Activated gamma-delta T cell treated with Interleukin-2 at 50 U/mL for 16 hours (primary cell): ENCODE results near the gene CSH1.
"Not testable (repeated sequence)": the region's sequence is repeated elsewhere in the genome, so short reads cannot be mapped to it uniquely, and the experiment has no call there.

Experiments used
- DNase-seq: peaks from one replicate; pipeline ENCODE4 v3.0.0-alpha.2; 2020

The CSH1 gene

DNA sequence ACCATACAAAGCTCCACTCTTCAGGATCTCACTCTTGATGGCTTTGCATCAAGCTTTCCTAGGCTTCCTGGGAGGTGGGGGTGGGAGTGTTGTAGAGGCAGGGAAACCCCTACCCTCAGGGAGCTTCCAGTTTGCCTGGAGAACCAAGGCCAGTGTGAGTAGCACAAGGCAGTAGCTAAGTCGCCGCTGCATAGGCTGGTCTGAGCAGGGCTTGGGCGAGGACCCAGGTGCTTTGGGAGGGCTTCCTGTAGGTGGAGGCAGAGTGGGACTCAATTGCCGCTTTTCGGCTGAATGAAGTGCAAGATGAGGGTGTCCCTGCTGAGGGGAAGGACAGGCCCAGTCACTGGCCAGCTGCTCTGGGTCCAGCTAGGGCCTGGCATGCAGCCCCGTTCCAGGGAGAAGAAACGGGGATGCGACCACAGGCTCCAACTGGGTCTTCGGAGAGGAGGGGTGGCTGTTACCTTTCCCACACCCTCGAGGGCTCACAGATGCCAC, 31.8 kb upstream of the CSH1 start:
- DNase-seq = no peak

DNA sequence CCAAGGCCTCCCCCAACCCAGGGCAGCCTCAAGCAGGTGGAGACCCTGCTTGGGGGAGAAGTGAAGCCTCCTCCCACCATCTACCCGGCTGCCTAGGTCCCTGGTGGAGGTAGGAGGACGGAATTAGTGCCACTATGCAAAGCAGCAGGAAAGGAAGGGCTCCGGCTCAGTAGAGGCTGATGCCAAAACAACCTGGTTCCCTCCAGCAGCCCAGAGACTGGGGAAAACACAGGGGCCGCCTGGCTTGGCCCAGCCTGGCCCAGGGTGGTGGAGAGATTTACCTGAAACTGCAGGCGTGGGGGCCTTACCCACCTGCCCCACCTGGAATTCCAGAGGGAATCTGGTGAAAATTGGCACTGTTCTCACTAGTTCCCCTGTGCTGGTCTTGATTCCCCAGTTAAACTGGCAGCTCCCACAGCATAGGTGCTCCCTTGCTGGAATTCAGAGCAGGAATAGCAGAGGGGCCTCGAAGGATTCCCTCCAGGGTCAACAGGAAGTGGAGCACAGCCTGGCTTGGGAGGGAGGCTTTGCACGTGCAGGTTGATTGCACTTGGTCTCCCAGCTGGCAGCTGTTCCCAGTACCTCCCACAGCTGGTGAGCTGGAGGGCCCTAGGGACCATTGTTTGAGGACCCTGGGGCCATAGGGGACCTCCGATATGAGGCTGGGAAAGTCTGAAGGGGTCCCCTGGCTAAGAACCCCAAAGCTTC, 31.2 kb upstream of the CSH1 start:
- no peak for DNase-seq

DNA sequence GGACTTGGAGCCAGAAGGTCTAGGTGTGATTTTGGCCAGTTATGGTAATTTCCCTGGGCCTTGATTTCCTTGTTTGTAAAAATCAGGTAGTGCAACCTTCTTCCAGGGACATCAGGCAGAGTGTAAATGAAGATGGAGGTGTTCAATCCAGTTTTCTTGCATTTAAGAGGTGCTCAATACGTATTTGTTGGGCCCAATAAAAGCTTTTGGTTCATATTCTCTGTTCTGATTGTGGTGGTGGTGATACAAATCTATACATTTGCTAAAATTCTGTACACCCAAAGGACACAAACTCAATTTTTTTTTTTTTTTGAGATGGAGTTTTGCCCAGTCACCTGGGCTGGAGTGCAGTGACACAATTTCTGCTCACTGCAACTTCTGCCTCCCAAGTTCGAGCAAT, 29.8 kb upstream of the CSH1 start:
- no peak for DNase-seq

DNA sequence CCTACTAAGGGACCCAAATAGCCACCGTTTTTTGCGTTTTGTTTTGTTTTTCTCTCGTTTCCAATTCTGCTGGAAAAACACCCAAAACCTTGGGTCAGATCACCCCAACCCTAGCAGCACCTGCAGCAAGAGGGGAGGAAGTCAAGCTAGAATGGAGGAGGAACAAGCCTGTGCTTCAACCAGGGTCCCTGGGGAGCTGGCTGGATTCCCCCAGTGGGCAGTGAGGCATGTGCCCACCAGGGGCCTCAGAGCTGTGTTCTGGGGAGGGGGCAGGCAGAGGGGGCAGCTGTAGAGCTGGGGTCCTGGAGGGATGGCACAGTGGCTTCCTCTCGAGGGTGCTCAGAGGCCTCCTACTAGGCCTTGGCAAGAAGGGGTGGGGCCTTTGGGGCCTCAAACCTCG, 29.2 kb upstream of the CSH1 start:
- DNase-seq = no peak

DNA sequence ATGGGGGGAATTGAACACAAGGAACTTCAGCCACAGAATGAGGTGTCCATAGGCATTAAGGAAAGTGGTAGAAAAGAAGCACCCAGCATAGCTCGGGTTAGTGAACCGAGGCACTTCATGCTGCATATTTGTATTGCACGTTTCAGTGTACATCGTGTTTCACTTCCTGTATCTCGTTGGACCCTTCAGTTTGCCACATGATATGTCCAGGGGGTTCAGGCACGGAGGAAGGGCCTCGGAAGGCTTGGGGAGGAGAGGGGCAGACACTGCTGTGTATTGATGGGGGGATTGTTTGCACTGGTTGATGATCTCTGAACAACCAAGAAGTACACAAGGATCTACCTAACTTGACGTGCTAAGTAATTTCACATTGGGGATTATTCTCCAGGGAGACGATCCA, 26.0 kb upstream of the CSH1 start:
- not testable (repeated sequence) for DNase-seq

DNA sequence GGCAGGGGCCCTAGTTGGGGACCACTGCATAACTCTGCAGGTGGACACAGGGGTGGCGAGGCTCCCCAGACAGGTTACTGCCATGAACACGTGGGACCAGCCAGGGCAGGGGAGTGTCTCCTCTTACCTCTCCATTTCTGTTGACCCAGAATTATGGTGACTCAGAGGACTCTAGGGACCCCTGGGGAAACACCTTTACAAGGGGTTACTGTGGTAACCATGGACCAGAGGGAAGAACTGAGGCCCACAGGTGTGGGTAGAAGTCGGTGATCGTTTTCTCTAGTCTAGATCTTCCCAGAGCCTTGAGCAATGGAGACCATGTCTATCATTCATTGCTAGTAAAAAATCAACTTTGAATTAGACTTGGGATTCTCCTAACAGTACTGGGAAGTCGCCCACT, 24.4 kb upstream of the CSH1 start:
- DNase-seq = not testable (repeated sequence)

DNA sequence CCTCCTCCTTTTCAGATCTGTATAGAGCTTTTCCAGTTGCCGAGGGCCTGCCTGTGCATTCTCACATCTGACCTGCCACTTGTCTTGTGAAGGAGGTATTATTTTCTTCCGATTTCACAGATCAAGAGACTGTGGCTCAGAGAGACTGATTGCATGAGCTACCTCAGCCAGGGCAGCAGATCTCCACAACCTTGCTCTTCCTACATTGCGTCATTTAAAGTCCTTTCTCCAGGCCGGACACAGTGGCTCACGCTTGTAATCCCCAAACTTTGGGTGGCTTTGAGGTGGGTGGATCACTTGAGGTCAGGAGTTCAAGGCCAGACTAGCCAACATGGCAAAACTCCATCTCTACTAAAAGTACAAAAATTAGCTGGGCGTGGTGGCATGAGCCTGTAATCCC, 23.7 kb upstream of the CSH1 start:
- not testable (repeated sequence) for DNase-seq

DNA sequence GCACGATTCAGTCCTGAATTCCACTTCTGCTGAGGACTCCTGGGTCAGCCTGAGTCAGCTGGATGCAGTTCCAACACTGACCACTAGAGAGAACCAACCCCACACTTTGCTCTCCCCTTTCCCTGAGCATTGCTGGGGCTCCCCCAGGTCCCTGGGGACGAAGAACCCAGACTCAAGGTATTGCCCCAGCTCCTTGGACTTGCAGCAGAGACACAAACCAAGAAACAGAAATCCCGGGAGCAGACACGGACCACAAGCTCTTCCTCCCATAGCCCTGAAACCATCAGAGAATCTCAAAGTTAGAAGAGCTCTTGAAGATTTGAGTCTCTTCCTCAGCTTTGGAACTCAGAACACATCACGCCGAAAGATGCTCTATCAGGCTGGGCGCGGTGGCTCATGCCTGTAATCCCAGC, 22.9 kb upstream of the CSH1 start:
- peak; percentile 74 for DNase-seq

DNA sequence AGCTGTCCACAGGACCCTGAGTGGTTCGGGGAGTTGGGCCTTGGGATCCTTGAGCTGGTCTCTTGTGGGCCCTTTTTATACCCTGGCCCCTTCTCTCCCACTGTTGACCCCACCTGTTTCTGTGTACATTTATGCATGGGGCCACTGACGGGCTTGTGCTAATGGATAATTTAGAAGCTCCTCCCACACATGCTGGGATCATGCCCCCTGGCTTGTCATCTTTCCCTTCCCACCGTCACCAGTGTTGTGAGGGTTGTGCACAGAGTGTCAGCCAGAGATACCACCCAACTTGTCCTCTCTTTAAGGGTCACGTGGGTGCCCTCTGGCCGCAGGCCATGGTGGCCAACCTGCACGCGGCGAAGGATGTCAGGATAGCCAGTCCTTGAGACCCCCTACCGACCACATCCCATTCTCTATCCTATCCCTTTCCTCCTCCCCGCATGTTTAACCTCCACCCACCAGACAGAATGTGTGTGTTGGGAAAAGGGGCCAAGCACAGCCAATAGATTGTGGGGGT, 22.5 kb upstream of the CSH1 start, which contains the start of gene GH1:
Gene GH1 (minus strand): TSS at position 51 of the 517 bp plus-strand sequence. CDS start 63 bp downstream, outside the sequence.
- not testable (repeated sequence) for DNase-seq

DNA sequence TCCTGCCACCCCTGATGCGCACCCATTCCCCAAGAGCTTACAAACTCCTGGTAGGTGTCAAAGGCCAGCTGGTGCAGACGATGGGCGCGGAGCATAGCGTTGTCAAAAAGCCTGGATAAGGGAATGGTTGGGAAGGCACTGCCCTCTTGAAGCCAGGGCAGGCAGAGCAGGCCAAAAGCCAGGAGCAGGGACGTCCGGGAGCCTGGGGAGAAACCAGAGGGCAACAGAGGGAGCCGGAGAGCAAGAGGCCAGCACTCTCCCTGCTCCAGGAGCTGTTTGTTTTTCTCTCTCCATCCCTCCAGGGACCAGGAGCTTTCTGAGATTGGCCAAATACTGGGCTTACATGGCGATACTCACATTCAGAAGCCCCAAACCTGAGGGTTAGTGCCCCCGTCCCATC, 21.9 kb upstream of the CSH1 start:
- DNase-seq = no peak

DNA sequence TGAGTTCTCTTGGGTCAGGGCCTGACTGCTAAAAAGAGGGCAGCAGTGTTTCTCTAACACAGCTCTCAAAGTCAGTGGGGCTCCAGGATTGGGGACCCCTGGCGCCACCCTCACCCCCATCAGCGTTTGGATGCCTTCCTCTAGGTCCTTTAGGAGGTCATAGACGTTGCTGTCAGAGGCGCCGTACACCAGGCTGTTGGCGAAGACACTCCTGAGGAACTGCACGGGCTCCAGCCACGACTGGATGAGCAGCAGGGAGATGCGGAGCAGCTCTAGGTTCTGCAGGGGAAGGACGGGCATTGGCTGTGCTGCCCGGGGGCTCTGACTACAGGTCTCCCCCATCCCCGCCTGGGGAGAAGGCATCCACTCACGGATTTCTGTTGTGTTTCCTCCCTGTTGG, 21.3 kb upstream of the CSH1 start:
- DNase-seq = no peak

DNA sequence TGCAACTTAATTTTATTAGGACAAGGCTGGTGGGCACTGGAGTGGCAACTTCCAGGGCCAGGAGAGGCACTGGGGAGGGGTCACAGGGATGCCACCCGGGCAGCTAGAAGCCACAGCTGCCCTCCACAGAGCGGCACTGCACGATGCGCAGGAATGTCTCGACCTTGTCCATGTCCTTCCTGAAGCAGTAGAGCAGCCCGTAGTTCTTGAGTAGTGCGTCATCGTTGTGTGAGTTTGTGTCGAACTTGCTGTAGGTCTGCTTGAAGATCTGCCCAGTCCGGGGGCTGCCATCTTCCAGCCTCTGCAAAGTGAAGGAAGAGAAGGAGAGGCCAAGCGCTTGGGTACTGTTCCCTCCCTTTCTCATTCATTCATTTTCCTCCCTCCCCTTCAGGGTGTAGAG, 20.8 kb upstream of the CSH1 start:
- DNase-seq = not testable (repeated sequence)

DNA sequence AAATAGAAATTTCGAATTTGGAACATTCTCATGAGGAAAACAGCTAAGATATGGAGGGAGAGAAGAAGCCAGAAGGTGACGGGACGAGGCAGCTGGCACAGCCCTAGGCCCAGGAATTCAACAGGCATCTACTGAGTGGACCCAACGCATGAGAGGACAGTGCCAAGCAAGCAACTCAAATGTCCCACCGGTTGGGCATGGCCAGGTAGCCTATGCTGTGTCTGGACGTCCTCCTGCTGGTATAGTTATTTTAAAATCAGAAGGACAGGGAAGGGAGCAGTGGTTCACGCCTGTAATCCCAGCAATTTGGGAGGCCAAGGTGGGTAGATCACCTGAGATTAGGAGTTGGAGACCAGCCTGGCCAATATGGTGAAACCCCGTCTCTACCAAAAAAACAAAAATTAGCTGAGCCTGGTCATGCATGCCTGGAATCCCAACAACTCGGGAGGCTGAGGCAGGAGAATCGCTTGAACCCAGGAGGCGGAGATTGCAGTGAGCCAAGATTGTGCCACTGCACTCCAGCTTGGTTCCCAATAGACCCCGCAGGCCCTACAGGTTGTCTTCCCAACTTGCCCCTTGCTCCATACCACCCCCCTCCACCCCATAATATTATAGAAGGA, 20.3 kb upstream of the CSH1 start:
- DNase-seq = no peak

DNA sequence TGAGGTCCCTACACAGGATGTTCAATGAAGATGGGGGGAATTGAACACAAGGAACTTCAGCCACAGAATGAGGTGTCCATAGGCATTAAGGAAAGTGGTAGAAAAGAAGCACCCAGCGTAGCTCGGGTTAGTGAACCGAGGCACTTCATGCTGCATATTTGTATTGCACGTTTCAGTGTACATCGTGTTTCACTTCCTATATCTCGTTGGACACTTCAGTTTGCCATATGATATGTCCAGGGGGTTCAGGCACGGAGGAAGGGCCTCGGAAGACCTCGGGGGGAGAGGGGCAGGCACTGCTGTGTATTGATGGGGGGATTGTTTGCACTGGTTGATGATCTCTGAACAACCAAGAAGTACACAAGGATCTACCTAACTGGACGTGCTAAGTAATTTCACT, 19.4 kb upstream of the CSH1 start:
- not testable (repeated sequence) for DNase-seq

DNA sequence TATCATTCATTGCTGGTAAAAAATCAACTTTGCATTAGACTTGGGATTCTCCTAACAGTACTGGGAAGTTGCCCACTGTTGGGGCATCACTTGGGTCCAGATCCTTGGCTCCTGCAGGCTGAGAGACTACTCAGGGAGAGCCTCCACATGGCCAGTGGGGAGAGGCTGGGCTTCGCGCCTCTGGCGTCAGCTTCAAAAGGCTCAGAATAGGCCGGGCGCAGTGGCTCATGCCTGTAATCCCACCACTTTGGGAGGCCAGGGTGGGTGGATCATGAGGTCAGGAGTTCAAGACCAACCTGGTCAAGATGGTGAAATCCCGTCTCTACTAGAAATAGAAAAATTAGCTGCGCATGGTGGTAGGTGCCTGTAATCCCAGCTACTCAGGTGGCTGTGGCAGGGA, 18.1 kb upstream of the CSH1 start:
- DNase-seq = no peak

DNA sequence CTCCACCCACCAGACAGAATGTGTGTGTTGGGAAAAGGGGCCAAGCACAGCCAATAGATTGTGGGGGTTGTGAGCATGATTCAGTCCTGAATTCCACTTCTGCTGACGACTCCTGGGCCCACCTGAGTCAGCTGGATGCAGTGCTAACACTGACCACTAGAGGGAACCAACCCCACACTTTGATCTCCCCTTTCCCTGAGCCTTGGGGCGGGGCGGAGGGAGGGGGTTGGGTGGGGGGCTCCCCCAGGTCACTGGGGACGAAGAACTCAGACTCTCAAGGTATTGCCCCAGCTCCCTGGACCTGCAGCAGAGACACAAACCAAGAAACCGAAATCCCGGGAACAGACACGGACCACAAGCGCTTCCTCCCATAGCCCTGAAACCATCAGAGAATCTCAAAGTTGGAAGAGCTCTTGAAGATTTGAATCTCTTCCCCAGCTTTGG, 15.3 kb upstream of the CSH1 start:
- DNase-seq = peak; percentile 67

DNA sequence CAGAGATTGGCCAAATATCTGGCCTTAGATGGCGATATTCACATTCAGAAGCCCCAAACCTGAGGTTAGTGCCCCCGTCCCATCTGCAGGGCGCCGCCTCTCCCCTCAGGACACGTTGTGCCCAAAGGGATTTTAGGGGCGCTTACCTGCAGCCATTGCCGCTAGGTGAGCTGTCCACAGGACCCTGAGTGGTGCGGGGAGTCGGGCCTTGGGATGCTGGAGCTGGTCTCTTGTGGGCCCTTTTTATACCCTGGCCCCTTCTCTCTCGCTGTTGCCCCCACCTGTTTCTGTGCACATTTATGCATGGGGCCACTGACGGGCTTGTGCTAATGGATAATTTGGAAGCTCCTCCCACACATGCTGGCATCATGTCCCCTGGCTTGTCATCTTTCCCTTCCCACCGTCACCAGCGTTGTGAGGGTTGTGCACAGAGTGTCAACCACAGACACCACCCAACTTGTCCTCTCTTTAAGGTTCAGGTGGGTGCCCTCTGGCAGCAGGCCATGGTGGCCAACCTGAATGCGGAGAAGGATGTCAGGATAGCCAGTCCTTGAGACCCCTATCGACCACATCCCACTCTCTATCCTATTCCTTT, 14.8 kb upstream of the CSH1 start, which contains the start of gene CSHL1:
Gene CSHL1 (minus strand): TSS at position 218 of the 595 bp plus-strand sequence. CDS start 62 bp downstream, at position 156.
- DNase-seq = no peak

DNA sequence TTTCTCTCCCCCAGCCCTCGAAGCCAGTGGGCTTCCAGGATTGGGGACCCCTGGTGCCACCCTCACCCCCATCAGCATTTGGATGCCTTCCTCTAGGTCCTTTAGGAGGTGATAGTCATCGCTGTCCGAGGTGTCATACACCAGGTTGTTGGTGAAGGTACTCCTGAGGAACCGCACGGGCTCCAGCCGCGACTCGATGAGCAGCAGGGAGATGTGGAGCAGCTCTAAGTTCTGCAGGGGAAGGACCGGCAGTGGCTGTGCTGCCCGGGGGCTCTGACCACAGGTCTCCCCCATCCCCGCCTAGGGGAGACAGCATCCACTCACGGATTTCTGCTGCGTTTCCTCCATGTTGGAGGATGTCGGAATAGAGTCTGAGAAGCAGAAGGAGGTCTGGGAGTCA, 13.7 kb upstream of the CSH1 start:
- no peak for DNase-seq

DNA sequence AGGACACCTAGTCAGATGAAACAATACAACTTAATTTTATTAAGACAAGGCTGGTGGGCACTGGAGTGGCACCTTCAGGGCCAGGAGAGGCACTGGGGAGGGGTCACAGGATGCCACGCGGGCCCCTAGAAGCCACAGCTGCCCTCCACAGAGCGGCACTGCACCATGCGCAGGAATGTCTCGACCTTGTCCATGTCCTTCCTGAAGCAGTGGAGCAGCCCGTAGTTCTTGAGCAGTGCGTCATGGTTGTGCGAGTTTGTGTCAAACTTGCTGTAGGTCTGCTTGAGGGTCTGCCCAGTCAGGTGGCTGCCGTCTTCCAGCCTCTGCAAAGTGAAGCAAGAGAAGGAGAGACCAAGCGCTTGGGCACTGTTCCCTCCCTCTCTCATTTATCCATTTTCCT, 13.2 kb upstream of the CSH1 start:
- DNase-seq = not testable (repeated sequence)

DNA sequence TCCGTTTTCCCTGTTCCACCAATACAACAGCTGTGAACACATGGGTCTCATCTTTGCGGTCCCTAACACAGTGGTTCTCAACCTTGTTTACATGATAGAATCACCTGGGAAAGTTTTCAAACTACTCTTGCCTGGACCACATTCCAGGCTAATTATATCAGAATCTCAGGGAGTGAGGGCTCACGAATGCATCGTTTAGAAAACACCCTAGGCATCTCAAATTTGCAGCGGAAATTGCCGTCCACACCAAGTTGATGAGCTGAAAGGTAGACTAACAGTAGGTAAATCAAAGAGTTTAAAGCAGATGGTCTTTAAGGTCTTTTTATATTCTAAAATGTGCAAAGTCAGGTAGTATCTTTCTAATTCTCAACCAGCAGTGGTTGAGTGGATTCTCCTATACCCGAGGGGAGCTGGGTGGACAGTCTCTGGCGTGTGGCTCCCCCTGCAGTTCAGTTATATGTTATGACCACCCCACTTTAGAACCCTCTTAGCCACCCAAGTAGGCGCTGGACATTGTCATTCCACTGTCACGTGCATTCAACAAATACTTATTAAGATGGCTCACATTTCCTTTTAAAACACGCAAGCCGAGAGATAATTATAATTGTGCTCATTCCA, 10.9 kb upstream of the CSH1 start:
- not testable (repeated sequence) for DNase-seq

DNA sequence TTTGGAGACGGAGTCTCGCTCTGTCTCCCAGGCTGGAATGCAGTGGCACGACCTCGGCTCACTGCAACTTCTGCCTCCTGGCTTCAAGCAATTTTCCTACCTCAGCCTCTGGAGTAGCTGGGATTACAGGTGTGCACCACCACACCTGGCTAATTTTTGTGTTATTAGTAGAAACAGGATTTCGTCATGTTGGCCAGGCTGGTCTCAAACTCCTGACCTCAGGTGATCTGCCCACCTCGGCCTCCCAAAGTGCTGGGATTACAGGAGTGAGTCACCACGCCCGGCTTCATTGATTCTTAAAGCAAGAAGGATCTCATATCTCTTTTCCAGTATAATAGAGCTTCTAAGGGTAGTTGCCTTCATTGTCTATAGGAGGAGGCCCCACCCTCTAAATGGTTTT, 8.4 kb upstream of the CSH1 start:
- not testable (repeated sequence) for DNase-seq

DNA sequence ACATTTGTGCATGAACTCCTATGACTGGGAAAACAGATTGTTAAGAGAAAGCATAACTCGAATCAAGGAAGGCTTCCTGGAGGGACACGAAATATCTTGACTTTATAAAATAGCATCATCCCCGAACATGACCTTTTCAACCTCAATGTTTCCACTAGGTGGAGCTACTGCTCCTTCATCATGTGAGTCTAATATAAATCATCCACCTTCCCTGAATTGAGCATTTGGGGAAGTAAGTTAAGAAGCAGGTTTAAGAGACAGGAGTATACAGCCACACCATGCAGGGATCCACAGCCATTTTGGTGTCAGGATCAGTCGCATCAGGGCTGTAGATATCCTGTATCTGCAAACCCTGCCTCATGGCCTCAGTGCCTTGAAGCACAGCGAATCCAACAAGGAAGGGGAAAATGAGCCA, 7.4 kb upstream of the CSH1 start:
- DNase-seq = peak; percentile 20

DNA sequence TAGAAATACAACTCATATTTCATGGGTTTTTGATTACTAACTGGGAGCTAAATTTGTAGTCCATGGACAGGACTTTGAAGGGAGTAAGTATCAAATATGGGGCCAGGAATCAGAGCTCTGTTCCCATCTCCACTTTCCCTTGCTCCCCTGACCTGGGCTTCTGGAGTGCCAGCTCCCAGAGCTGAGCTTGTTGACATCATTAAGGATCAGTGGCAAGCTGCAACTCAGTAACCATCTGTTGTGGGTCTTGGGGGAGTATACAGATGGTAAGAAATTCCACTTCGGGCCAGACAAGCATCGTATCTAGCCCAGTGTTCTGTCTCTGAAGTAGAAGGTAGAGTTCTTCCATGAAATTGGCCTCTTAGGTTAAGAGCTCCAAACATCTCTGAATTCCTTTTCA, 5.6 kb upstream of the CSH1 start:
- not testable (repeated sequence) for DNase-seq
